Right cardiac atrium (tissue), 5 donors: ENCODE measurements around the gene PACS2. TPM values are rescaled to one million over a fixed set of nuclear protein-coding genes. Genes with fewer than 3 reads are reported as not detected.

Source experiments
- ATAC-seq, 2 donors: fragments of 200-7000 bp; cut with Tn5 transposase; one replicate each; pipeline versions ENCODE4 v1.8.0 to v1.9.1; 2020; ENCODE audit warnings: moderate library complexity in 2 of 2, mild to moderate bottlenecking in 1 of 2
- DNase-seq, 3 donors: peaks; one replicate each; pipeline ENCODE4 v3.0.0-alpha.2; 2020
- H3K27ac ChIP-seq: one replicate; pipeline ENCODE4 v1.5.1; 2013; ENCODE audit warnings: mild to moderate bottlenecking, low read length, control low read depth, moderate library complexity
- H3K27me3 ChIP-seq: one replicate; pipeline ENCODE4 v1.6.1; 2013; ENCODE audit not compliant: control insufficient read depth, insufficient read depth
- H3K4me1 ChIP-seq: one replicate; pipeline ENCODE4 v1.6.1; 2013; ENCODE audit warnings: low read length; ENCODE audit not compliant: control insufficient read depth, insufficient read depth
- H3K4me3 ChIP-seq: one replicate; pipeline ENCODE4 v1.5.1; 2013; ENCODE audit warnings: low read length, control low read depth
- H3K9me3 ChIP-seq: one replicate; pipeline ENCODE4 v1.6.1; 2013; ENCODE audit warnings: low read length; ENCODE audit not compliant: control insufficient read depth
- WGBS: extraction: QIAGEN DNeasy Blood & Tissue Kit; methylation state at CpG from one replicate; pipeline ENCODE4 v1.1.7; 2013; 5-methylcytosine and 5-hydroxymethylcytosine counted together
- intact Hi-C, 4 donors: fragments of 100-400 bp; cut with DNase I; formaldehyde crosslinking; loops; one replicate each; pipeline versions ENCODE4 v1.11.0 to v1.14.0; 2022 to 2023
- polyA plus RNA-seq: library from polyadenylated mRNA; stranded (reverse); fragments of 200-250 nt; gene quantifications from one replicate; pipeline ENCODE4 v1.2.3, GENCODE V29; 2013
- total RNA-seq, 4 donors: library from RNA; stranded (reverse); fragmentation: NEBNext Ultra II Directional; extraction: Animal tissue kit (Norgen Biotek cat#: 25700); gene quantifications; one replicate each; pipeline ENCODE4 v1.2.1, GENCODE V29; 2021
- donor health status: healthy with polysubstance abuse.
- donor health status: DM: no; HTN: yes; CAD: no.
- donor health status: DM: no; HTN: no; CAD: no.
- donor health status: DM: no; HTN: yes; CAD: no; lungs with severe emphysema.
- donor health status: DM: yes; HTN: yes; CAD: no.

PACS2 gene
- total and polyA plus RNA-seq, 5 donors = 50.6 to 67.0 (median 63.0) TPM

DNA sequence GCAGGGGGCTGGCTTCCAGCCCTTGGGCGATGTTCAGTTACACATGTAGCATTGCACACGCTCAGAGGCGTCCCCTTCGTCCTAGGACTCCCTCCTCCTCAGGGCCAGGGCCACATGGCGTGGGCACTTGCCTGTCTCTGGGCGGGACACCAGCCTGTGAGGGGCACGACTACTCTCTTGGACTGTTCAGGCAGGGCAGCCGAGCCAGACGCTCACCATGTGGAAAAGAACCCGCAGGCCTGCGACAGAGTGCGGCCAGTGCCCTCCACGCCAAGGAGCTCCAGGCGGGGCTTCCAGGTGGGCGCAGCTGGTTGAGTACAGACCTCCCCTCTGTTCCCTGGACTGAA lies 126.0 kb downstream of the PACS2 start:
- WGBS = 95% methylated on average over 15 of the region's 15 CpGs
- no peak overlapping the region for H3K27ac ChIP-seq
- no peaks in the 10 kb centered on the region for H3K27me3 ChIP-seq
- intact Hi-C loops = no loop called here
- H3K4me3 ChIP-seq = no peak overlapping the region
- no peaks in the 10 kb centered on the region for H3K4me1 ChIP-seq
- no peaks in the 10 kb centered on the region for H3K9me3 ChIP-seq
- peak in 2 of 3 donors; percentile 11 to 42 for DNase-seq
- ATAC-seq = peak in 1 of 2 donors; percentile 10

DNA sequence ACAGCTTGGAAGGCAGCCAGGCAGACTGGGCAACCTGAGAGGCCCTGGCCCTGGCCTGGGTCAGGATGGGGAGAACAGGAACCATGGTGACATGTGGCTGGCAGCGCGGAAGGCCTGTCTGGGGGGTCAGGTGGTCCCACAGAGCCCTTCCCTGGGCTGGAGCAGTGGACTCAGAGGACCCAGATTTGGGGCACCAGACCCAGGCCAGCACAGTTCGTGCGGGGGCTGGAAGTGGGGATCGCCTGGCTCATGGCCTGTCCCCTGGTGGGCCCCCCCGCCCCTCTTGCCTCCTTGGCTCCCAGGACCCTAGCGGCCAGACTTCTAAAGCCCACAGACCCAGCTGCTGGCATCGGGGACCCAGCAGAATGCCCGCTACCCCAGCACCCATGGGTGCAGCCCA lies 126.4 kb downstream of the PACS2 start:
- DNase-seq (peak in 2 of 3 donors; percentile 34 to 44), ATAC-seq (no peak)
- Histone ChIP-seq H3K9me3 (no peaks in the 10 kb centered on the region), H3K4me3 (no peak overlapping the region), H3K4me1 (no peaks in the 10 kb centered on the region), H3K27ac (no peak overlapping the region), H3K27me3 (no peaks in the 10 kb centered on the region)
- intact Hi-C loops = no loop called here
- 95% methylated on average over 9 of the region's 9 CpGs for WGBS

GRCh38 chr14:105442125-105442524 lies 127.6 kb downstream of the PACS2 start:
- intact Hi-C loops = no loop called here
- no peak overlapping the region for H3K4me3 ChIP-seq
- no peaks in the 10 kb centered on the region for H3K4me1 ChIP-seq
- no peaks in the 10 kb centered on the region for H3K27me3 ChIP-seq
- 77% methylated on average over 17 of the region's 17 CpGs for WGBS
- ATAC-seq (no peak), DNase-seq (peak in 2 of 3 donors; percentile 16 to 31)
- H3K27ac ChIP-seq = no peak overlapping the region
- H3K9me3 ChIP-seq = no peaks in the 10 kb centered on the region

DNA sequence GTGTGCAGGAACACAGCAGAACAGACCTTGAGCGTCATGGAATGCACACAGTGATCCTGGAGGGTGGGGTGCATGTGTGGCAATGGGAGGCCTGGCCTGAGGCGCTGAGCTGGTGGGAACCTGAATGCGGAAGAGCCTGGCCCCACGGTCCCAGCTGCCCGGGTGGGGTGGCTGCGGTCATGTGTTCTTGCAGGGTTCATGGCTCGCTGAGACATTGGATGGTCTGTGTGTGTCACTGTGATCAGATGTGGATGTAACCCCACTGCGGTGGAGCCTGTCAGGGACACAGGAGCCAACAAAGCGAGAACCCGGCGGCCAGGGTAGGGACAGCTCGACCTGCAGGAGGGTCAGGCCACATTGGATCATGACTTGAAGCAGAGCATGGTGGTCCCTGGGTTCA lies 128.3 kb downstream of the PACS2 start:
- intact Hi-C loops = no loop called here
- WGBS = 86% methylated on average over 12 of the region's 12 CpGs
- no peaks in the 10 kb centered on the region for H3K9me3 ChIP-seq
- no peak overlapping the region for H3K4me3 ChIP-seq
- no peak for ATAC-seq
- no peaks in the 10 kb centered on the region for H3K27me3 ChIP-seq
- no peaks in the 10 kb centered on the region for H3K4me1 ChIP-seq
- no peak overlapping the region for H3K27ac ChIP-seq
- peak in 2 of 3 donors; percentile 9 to 38 for DNase-seq

DNA sequence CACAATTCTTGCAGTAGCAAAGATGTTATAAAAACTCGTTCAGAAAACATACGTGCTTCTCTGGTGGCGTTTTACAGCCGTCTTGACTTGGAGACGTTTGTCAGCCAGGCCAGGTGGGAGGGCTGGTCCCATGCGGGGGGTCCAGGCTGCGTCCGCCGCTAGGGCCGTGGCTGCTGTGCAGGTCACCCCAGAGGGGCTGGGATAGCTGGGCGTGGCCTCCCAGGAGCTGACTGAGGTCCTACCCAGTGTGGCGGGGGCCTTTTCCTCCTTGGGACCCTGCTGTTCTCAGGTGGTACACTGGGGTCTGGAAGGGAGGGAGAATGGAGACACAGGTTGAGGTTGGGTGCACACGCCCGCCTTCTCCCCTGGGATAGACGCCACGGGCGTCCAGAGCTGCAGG lies 130.3 kb downstream of the PACS2 start:
- no peak for ATAC-seq
- Histone ChIP-seq H3K27ac (no peak overlapping the region), H3K27me3 (no peaks in the 10 kb centered on the region), H3K4me3 (no peak overlapping the region), H3K9me3 (no peaks in the 10 kb centered on the region), H3K4me1 (no peaks in the 10 kb centered on the region)
- DNase-seq = peak; percentile 13 to 48 (median 42)
- intact Hi-C loops = loop anchor here in 2 of 4 donors (5.0 kb wide), 2 partner anchors 42 to 73 kb away; partner anchors contain the start of gene CRIP1 (in 1 of the 2)
- 90% methylated on average over 17 of the region's 17 CpGs for WGBS

DNA sequence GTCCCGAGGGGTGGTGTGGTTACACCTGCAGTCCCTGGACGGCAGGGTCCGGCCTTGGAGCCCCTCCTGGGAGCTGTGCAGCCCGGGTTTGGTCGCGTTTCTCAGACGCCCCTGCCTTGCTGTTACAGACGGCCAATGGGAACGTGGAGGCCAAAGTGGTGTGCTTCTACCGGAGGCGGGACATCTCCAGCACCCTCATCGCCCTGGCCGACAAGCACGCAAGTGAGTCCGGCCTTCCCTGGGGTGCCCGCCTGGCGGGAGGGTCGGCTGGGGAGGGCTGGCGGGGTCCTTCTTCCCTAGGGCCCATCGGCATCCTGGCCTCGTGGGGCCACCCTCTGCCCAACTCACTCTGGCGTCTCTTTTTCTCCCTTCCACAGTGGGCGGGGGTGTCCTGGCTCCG lies 130.7 kb downstream of the PACS2 start:
- no peak for ATAC-seq
- H3K9me3 ChIP-seq = no peaks in the 10 kb centered on the region
- no peak overlapping the region for H3K4me3 ChIP-seq

GRCh38 chr14:105445901-105446845 lies 131.6 kb downstream of the PACS2 start:
- DNase-seq (peak; percentile 17 to 52 (median 39)), ATAC-seq (no peak)
- no peak overlapping the region for H3K4me3 ChIP-seq
- no peaks in the 10 kb centered on the region for H3K9me3 ChIP-seq
- no peak overlapping the region for H3K27ac ChIP-seq
- no peaks in the 10 kb centered on the region for H3K4me1 ChIP-seq
- intact Hi-C loops = loop anchor here in 2 of 4 donors (5.0 kb wide), 2 partner anchors 41 to 74 kb away; partner anchors contain the start of gene CRIP1 (in 1 of the 2)
- H3K27me3 ChIP-seq = no peaks in the 10 kb centered on the region
- WGBS = 83% methylated on average over 26 of the region's 26 CpGs

More for the DNA sequence above, 130.7 kb downstream of the PACS2 start:
- Histone ChIP-seq H3K27ac (no peak overlapping the region), H3K4me1 (no peaks in the 10 kb centered on the region), H3K27me3 (no peaks in the 10 kb centered on the region)
- peak; percentile 11 to 59 (median 45) for DNase-seq
- 82% methylated on average over 24 of the region's 24 CpGs for WGBS
- intact Hi-C loops = loop anchor here in 2 of 4 donors (5.0 kb wide), 2 partner anchors 42 to 73 kb away; partner anchors contain the start of gene CRIP1 (in 1 of the 2)

DNA sequence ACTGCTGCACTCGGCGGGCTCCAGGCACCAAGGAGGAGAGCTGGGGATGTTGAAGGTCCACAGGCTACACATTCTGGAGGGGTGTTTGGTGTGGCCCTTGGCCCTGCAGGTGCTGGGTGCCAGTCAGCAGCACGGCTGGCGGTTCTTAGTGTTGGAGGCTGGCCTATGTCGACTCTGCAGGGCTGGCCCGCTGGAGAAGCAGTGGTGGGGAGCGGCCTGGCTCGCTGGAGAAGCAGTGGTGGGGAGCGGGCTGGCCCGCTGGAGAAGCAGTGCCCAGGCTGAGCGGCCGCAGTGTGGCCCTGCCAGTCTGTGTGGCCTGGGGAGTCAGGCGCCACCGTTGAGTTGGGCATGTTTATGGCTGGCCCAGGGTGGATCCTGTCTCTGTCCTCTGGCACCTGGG lies 132.4 kb downstream of the PACS2 start:
- 78% methylated on average over 14 of the region's 14 CpGs for WGBS
- intact Hi-C loops = loop anchor here in 2 of 4 donors (5.0 kb wide), 2 partner anchors 40 to 75 kb away; partner anchors contain the start of gene CRIP1 (in 1 of the 2)
- peak in 2 of 3 donors; percentile 27 to 37 for DNase-seq
- Histone ChIP-seq H3K27ac (no peak overlapping the region), H3K27me3 (no peaks in the 10 kb centered on the region), H3K4me3 (no peak overlapping the region), H3K9me3 (no peaks in the 10 kb centered on the region), H3K4me1 (no peaks in the 10 kb centered on the region)
- ATAC-seq = no peak

Other genes with a start within 250 kb of the PACS2 start
- gene GPR132, start 249.3 kb upstream of the PACS2 start, total RNA-seq = under 1 TPM; 0.62 to 0.80 (median 0.73) TPM
- gene GPR132, start 249.3 kb upstream of the PACS2 start, polyA plus RNA-seq = 0.32 TPM
- 10 to 100 TPM; 16.5 to 21.3 (median 17.4) TPM for gene JAG2, start 146.0 kb upstream of the PACS2 start, total RNA-seq
- 17.8 TPM for gene JAG2, start 146.0 kb upstream of the PACS2 start, polyA plus RNA-seq
- gene NUDT14, start 133.4 kb upstream of the PACS2 start, total RNA-seq = 10 to 100 TPM; 23.9 to 35.5 (median 32.0) TPM
- 31.4 TPM for gene NUDT14, start 133.4 kb upstream of the PACS2 start, polyA plus RNA-seq
- 10 to 100 TPM; 28.1 to 40.5 (median 35.8) TPM for gene BTBD6, start 66.2 kb upstream of the PACS2 start, total RNA-seq
- 42.2 TPM for gene BTBD6, start 66.2 kb upstream of the PACS2 start, polyA plus RNA-seq
- 10 to 100 TPM; 18.1 to 21.1 (median 18.4) TPM for gene BRF1, start 13.7 kb upstream of the PACS2 start, total RNA-seq
- 17.9 TPM for gene BRF1, start 13.7 kb upstream of the PACS2 start, polyA plus RNA-seq
- 1 to 10 TPM in 2 of 4 donors, under 1 TPM in 2; 0.46 to 1.9 (median 1.00) TPM for gene TEX22, start 83.8 kb downstream of the PACS2 start, total RNA-seq
- gene TEX22, start 83.8 kb downstream of the PACS2 start, polyA plus RNA-seq = 0.05 TPM
- gene MTA1, start 105.1 kb downstream of the PACS2 start, total RNA-seq = 100 to 1,000 TPM; 121 to 179 (median 157) TPM
- gene MTA1, start 105.1 kb downstream of the PACS2 start, polyA plus RNA-seq = 131 TPM
- gene CRIP2, start 160.1 kb downstream of the PACS2 start, total RNA-seq = 1,000 to 10,000 TPM; 1,091 to 1,370 (median 1,238) TPM
- gene CRIP2, start 160.1 kb downstream of the PACS2 start, polyA plus RNA-seq = 1,790 TPM
- 100 to 1,000 TPM; 161 to 218 (median 192) TPM for gene CRIP1, start 172.1 kb downstream of the PACS2 start, total RNA-seq
- gene CRIP1, start 172.1 kb downstream of the PACS2 start, polyA plus RNA-seq = 243 TPM
- gene TEDC1, start 176.5 kb downstream of the PACS2 start, total RNA-seq = 1 to 10 TPM; 5.2 to 6.9 (median 5.8) TPM
- gene TEDC1, start 176.5 kb downstream of the PACS2 start, polyA plus RNA-seq = 6.5 TPM
- 1 to 10 TPM; 2.8 to 4.4 (median 3.6) TPM for gene TMEM121, start 211.8 kb downstream of the PACS2 start, total RNA-seq
- gene TMEM121, start 211.8 kb downstream of the PACS2 start, polyA plus RNA-seq = 2.3 TPM